HepG2 (cell line): ENCODE results near the gene NPAS2. TPM values are rescaled to one million over a fixed set of nuclear protein-coding genes. Genes with fewer than 3 reads are reported as not detected.

ENCODE experiments used
- ARID3A ChIP-seq: IDR thresholded peaks from 2 replicates; pipeline ENCODE4 v1.6.1; 2012; ENCODE audit warnings: low read depth, low read length, improper control_type of control experiment
- HDAC1 ChIP-seq: sonication (generic); formaldehyde crosslinking; IDR thresholded peaks from 2 replicates; pipeline ENCODE4 v1.5.1; 2020; ENCODE audit warnings: mild to moderate bottlenecking, missing genetic modification reagents
- KLF12 ChIP-seq: sonication (generic); formaldehyde crosslinking; IDR thresholded peaks from 2 replicates; pipeline ENCODE4 v1.4.0; 2020; ENCODE audit warnings: missing genetic modification reagents, borderline replicate concordance
- NFIB ChIP-seq: sonication (generic); formaldehyde crosslinking; IDR thresholded peaks from 2 replicates; pipeline ENCODE4 v1.9.0; 2021; ENCODE audit warnings: missing genetic modification reagents, mild to moderate bottlenecking, borderline replicate concordance
- RBM22 ChIP-seq: fragments of 200-400 bp; formaldehyde crosslinking; optimal IDR thresholded peaks from 2 replicates; pipeline ENCODE3; 2017; ENCODE audit warnings: mild to moderate bottlenecking, low read length, moderate library complexity
- RFXAP ChIP-seq: sonication (generic); formaldehyde crosslinking; IDR thresholded peaks from 2 replicates; pipeline ENCODE4 v1.4.0; 2020; ENCODE audit warnings: missing genetic modification reagents, borderline replicate concordance
- RORA ChIP-seq: sonication (generic); formaldehyde crosslinking; IDR thresholded peaks from 2 replicates; pipeline ENCODE4 v1.5.0; 2020; ENCODE audit warnings: mild to moderate bottlenecking, missing genetic modification reagents, moderate library complexity
- SIX4 ChIP-seq: sonication (generic); formaldehyde crosslinking; IDR thresholded peaks from 2 replicates; pipeline ENCODE4 v1.4.0; 2020; ENCODE audit warnings: missing genetic modification reagents
- TCF7L2 ChIP-seq: IDR thresholded peaks from 2 replicates; pipeline ENCODE4 v1.6.1; 2011; ENCODE audit warnings: mild to moderate bottlenecking, low read depth, low read length, moderate library complexity
- TGIF2 ChIP-seq: IDR thresholded peaks from 2 replicates; pipeline ENCODE4 v1.6.1; 2016; ENCODE audit warnings: control low read depth, missing compliant biosample characterization
- ZBTB34 ChIP-seq: sonication (generic); formaldehyde crosslinking; IDR thresholded peaks from 2 replicates; pipeline ENCODE4 v1.8.0; 2022; ENCODE audit warnings: mild to moderate bottlenecking, missing genetic modification reagents
- ZHX1 ChIP-seq: sonication (generic); formaldehyde crosslinking; IDR thresholded peaks from 2 replicates; pipeline ENCODE4 v1.8.1; 2022; ENCODE audit warnings: low read depth, mild to moderate bottlenecking, missing genetic modification reagents
- ZNF33A ChIP-seq: sonication (generic); formaldehyde crosslinking; IDR thresholded peaks from 2 replicates; pipeline ENCODE4 v1.5.1; 2020; ENCODE audit warnings: missing genetic modification reagents, mild to moderate bottlenecking, moderate library complexity, borderline replicate concordance
- ZNF530 ChIP-seq: sonication (generic); formaldehyde crosslinking; IDR thresholded peaks from 2 replicates; pipeline ENCODE4 v1.5.0; 2020; ENCODE audit warnings: low read depth, mild to moderate bottlenecking, missing genetic modification reagents
- ZNF550 ChIP-seq: sonication (generic); formaldehyde crosslinking; IDR thresholded peaks from 2 replicates; pipeline ENCODE4 v1.4.0; 2020; ENCODE audit warnings: mild to moderate bottlenecking, missing genetic modification reagents, borderline replicate concordance
- ZNF619 ChIP-seq: sonication (generic); formaldehyde crosslinking; IDR thresholded peaks from 2 replicates; pipeline ENCODE4 v1.4.0; 2020; ENCODE audit warnings: mild to moderate bottlenecking, missing genetic modification reagents
- ZNF776 ChIP-seq: sonication (generic); formaldehyde crosslinking; IDR thresholded peaks from 2 replicates; pipeline ENCODE4 v1.4.0; 2020; ENCODE audit warnings: mild to moderate bottlenecking, missing genetic modification reagents
- polyA plus RNA-seq, 8 experiments: library from polyadenylated mRNA; depleted of rRNA in 3 of 8; stranded (reverse) in 7 of 8; unstranded in 1 of 8; fragments of >200 nt; fragmentation: Illumina TruSeq in 4 of 8; extraction: Trizol in 4 of 8; gene quantifications; 2 replicates each; pipeline versions ENCODE4 v1.2.1 to v1.2.3, GENCODE V29; 2011 to 2016; ENCODE audit warnings: low read depth in 4 of 8, missing spikeins in 1 of 8, mixed read lengths in 1 of 8; ENCODE audit not compliant: insufficient read depth in 1 of 8
- total RNA-seq, 5 experiments: library from RNA; depleted of rRNA; stranded (reverse); fragments of >200 nt; fragmentation: Illumina TruSeq; extraction: Trizol; gene quantifications; 2 replicates each; pipeline ENCODE4 v1.2.3, GENCODE V29; 2016; ENCODE audit warnings: low read depth in 1 of 5
- TF ChIP-seq, protein P1 (sequence below): sonication (generic); formaldehyde crosslinking; IDR thresholded peaks from 2 replicates; pipeline ENCODE4 v1.4.0; 2020; ENCODE audit warnings: mild to moderate bottlenecking, low read depth, missing genetic modification reagents
- TF ChIP-seq, protein P2 (sequence below): sonication (generic); formaldehyde crosslinking; IDR thresholded peaks from 2 replicates; pipeline ENCODE4 v1.8.1; 2023; ENCODE audit warnings: mild to moderate bottlenecking, inconsistent platforms, moderate library complexity, missing genetic modification reagents, borderline replicate concordance

The NPAS2 gene
- total and polyA plus RNA-seq, 2 of the 13 experiments (the other 11 are each of a cell fraction or from before 2014, with no cell fraction given), result 14.8 to 37.5 TPM

DNA sequence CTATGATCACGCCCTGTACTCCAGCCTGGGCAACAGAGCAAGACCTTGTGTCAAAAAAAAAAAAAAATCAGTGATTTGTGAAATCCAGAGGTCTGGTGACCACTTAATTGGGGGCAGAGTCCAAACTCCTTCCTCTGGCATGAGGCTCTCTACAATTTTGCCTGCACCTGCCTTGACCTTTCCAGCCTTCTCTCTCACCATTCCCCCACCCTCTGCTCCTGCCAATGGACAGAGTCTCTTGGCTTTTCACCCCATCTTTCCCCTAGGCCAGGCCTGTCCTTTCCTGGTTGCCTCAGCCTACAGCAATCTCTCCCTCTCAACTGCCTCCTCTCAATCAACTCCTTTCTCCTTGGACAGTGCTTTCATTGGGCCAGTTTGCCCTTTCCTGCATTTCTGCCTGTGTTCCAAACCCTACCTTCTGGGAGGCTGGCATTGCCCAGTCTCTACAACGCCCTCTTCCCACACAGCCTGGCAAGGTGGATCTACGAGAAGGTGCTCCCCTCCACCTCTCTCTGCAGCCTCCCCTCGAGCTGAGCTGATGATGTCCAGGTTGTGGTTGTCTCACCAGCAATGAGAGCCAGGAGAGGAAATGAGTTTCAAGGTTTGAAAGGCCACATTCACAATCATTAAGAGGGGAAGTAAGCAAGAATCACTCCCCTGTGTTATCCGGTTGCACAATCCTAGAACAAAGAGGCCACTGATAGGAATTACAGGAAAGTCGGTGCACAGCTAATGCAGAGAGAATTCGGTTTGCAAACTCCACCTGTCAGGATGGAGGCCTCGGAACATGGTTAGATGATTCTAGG lies 39.5 kb upstream of the NPAS2 start (continued):
- TF ChIP-seq ZNF33A (no peak), ZNF619 (no peak), NFIB (CRISPR knock-in tag) (no peak), ARID3A (peak; percentile 98), KLF12 (CRISPR knock-in tag) (peak; percentile 91), ZHX1 (CRISPR knock-in tag) (0 out of 2 replicates have a peak, but pooled peaks have one; percentile 67), ZBTB34 (CRISPR knock-in tag) (peak; percentile 84), RBM22 (peak; percentile 9), TCF7L2 (no peak), HDAC1 (CRISPR knock-in tag) (peak; percentile 88), TGIF2 (CRISPR knock-in tag) (peak; percentile 95), SIX4 (CRISPR knock-in tag) (peak; percentile 89), ZNF550 (no peak), ZNF776 (CRISPR knock-in tag) (0 out of 2 replicates have a peak, but pooled peaks have one; percentile 73), RFXAP (CRISPR knock-in tag) (peak; percentile 93), RORA (no peak; the same call in 1 of the 2 replicates), ZNF530 (CRISPR knock-in tag) (no peak)
- TF ChIP-seq, protein P1, sequence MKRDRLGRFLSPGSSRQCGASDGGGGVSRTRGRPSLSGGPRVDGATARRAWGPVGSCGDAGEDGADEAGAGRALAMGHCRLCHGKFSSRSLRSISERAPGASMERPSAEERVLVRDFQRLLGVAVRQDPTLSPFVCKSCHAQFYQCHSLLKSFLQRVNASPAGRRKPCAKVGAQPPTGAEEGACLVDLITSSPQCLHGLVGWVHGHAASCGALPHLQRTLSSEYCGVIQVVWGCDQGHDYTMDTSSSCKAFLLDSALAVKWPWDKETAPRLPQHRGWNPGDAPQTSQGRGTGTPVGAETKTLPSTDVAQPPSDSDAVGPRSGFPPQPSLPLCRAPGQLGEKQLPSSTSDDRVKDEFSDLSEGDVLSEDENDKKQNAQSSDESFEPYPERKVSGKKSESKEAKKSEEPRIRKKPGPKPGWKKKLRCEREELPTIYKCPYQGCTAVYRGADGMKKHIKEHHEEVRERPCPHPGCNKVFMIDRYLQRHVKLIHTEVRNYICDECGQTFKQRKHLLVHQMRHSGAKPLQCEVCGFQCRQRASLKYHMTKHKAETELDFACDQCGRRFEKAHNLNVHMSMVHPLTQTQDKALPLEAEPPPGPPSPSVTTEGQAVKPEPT (CRISPR knock-in tag), result no peak; the same call in 1 of the 2 replicates
- TF ChIP-seq, protein P2, sequence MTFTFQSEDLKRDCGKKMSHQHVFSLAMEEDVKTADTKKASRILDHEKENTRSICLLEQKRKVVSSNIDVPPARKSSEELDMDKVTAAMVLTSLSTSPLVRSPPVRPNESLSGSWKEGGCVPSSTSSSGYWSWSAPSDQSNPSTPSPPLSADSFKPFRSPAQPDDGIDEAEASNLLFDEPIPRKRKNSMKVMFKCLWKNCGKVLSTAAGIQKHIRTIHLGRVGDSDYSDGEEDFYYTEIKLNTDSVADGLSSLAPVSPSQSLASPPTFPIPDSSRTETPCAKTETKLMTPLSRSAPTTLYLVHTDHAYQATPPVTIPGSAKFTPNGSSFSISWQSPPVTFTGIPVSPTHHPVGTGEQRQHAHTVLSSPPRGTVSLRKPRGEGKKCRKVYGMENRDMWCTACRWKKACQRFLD (CRISPR knock-in tag), result no peak
